ENCODE data around the gene CHN1.

The CHN1 gene

DNA sequence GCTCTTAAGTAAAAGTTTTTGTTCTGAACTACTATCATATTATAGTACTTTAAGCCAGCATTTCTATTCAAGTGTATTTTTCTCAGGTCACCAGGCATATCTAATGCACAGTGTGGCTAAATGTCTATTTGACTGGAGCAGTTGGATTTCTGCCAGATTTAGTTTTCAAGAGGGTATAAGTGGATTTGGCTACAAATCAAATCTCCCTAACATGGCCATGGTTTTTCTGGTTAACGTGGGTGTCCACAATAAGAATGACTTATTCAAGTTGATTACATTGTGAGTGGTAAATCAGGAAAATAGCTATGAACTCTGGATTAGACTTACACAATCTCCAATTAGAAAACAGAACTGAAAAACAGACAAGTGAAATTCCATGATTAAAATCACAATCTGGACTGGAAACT lies 5.7 kb upstream of the CHN1 start:
- no peak for DNase-seq (ENCODE audit: low read depth)

DNA sequence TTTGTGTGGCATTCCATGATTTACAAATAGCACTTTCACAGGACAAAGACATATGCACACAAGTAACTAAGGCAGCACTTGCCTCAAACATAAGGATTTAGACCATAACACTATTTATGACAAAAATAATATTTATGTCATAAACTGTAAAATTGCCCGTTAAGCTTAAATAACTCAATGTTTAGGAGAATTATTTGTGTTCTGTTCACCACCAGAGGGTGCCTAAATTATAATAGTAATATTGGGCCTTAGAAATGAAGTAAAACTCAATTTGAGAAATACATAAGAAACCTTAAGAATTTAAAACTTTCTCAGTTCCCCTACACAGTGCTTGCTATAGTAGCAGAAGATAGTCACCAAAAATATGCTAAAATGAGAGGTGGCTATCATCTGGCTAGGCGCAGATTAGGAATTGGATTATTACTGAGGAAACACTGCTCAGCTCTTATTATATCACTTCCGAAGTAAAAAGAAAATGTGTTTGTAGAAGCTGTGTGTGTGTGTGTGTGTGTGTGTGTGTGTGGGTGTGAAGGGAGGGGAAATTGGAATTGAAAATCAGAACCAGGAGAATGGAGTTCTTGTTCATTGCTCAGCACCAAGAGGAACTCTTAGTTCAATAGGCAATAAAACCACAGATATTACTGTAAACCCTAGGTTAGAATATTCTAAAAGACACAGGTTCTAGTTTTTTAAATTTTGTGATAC lies 4.9 kb upstream of the CHN1 start:
- DNase-seq (ENCODE audit: low read depth), result no peak

DNA sequence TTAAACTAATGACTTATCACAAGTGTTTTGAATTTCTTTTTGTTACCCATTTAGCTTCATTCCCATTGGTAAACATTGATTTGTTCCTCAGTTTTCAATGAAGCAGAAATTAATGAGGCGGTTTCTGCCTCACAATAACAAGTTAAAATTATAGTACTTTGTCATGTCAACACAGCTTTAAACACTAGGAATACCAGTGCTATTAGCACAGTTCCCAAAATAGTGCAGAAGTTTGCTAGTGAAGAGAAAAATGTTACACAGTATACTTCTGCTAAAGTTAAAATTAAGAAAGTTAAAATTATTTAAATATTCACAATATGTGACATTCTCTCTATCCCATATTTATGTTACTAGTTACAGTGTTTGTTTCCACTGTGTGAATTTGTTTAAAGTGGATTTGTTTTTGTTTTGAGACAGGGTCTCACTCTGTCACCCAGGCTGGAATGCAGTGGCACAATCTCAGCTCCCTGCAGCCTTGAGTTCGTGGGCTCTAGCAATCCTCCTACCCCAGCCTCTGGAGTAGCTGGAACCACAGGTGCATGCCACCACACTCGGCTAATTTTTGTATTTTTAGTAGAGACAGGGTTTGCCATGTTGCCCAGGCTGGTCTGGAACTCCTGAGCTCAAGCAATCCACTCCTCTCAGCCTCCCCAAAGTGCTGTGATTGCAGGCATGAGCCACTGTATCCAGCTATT lies 3.8 kb upstream of the CHN1 start:
- DNase-seq (ENCODE audit: low read depth), result no peak

DNA sequence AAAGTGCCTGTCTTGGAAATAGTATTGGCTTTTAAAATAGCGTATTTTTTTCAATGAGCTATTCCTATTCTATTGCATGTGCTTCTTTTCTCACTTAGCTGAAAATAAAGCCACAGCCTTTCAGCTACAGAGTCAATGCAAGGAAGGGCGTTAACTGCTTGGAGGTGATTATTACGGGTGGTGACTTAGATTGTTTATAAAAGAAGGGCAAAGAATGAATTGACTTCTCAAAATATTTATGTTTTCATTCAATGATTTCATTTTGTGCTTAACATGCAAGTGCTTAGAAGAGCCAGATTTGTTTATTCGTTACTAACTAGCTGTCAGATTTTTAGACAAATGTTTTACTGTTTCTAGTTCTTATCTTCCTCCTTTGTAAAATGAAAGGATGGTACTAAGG lies 2.8 kb upstream of the CHN1 start:
- no peak for DNase-seq (ENCODE audit: low read depth)

DNA sequence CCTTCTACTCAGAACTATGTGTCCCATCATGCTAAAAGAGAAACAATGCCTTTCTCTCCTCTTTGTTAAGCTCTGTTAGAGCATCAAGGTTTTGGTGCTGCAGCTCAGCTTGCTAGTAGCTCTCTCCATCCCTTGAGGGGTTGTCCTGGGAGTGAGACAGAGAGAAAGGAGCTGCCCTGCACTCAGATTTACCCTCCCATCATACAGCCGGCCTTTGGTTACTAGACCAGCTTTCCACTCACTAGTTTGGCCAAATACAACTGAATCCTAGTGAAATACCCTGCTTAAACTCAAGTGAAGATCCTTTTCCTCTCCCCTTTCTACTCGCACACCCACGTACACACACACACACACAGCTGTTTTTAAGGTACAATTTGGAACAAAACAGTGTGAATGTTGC lies 2.3 kb upstream of the CHN1 start:
- DNase-seq (ENCODE audit: low read depth), result no peak

DNA sequence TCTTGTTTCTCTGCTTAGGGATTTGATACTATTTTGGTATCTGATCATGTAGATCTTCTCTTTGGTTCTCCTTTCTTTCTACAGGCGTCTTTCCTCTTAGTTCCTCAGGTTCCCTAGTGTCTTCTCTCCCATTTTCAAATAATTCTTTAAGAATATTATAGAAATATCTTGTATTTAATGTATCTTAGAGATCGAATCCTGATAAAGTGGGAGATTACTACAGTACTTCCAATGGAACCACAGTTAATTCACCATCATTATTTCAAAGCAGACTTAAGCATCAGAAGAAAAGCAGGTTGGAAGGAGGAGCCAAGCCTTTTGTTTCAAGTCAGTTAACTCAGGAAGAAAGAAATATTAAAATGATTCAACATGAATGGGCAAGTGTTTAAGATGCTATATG lies 1.1 kb upstream of the CHN1 start:
- no peak for DNase-seq (ENCODE audit: low read depth)

DNA sequence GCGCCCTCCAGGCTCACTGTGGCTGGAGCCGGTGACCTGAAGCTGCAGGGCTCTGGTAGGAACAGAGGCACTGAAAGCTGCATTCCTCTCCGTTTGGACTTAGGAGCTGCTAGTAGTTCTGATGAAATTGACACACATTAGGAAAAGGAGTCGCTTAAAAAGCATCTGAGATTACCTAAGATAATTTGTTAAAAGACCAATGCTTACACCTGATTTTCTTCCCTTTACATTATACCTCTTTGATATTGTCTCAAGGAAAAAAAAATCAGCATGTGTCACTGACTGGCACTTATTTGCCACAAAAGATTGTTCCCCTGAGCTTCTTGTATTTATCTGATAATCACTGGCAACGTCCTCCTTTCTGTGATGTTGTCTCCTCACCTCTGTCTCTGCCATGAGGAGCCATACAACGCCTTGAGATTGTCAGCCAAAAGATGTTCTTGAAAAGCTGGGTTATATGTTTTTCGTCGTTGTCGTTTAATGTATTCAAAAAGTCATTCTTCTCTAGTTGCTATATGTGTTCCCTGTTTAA lies 618 bp upstream of the CHN1 start:
- no peak for DNase-seq (ENCODE audit: low read depth)

DNA sequence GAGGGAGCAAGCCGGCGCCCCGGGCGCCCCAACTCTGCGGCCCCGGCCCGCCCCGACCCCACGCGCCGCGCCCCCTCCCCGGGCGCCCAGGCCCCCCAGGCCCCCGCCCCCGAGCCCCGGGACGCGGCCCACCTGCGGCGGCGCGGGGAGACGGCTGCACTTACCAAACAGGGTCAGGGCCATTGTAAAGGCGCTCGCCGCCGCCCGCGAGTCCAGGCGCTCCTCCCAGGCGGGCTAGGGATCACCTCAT lies 526 bp downstream of the CHN1 start:
- DNase-seq (ENCODE audit: low read depth), result no peak

DNA sequence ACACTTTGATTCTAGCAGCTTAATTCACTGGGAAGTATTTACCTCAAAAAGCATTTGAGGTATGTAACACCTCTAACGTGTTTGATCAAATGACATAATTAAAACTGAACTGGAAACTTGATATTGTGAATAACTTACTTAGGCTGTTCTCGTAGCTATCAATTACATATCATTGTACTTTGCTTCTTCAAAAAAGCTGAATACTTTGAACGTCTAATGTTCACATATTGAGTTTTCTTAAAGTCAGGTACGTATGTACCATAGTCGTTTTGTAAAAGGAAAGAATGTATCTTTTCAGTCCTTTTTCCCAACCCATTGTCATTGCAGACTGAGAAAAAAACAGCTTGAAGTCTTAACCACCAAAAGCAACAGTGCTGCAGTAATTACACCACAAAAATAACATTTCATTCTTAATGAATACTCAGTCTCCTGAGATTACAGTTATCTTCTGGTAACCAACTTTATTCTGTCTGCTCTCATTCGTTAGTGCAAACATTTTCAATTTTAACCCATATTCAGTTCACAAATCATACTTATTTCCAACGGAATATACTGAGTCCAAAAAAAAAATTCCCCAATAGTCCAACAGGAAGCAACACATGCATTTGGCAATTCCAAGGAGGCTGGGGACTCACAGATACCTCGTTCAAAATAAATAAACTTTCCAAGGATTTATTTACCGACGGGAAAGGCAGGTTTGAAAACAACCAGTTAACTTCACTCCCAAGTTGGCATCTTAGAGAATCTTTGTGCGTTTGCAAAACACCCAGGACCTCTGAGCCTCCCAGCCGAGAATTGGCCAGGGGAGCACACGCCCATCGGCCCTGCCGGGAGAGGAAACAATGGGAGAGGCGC lies 1.1 kb downstream of the CHN1 start:
- no peak for DNase-seq (ENCODE audit: low read depth)

DNA sequence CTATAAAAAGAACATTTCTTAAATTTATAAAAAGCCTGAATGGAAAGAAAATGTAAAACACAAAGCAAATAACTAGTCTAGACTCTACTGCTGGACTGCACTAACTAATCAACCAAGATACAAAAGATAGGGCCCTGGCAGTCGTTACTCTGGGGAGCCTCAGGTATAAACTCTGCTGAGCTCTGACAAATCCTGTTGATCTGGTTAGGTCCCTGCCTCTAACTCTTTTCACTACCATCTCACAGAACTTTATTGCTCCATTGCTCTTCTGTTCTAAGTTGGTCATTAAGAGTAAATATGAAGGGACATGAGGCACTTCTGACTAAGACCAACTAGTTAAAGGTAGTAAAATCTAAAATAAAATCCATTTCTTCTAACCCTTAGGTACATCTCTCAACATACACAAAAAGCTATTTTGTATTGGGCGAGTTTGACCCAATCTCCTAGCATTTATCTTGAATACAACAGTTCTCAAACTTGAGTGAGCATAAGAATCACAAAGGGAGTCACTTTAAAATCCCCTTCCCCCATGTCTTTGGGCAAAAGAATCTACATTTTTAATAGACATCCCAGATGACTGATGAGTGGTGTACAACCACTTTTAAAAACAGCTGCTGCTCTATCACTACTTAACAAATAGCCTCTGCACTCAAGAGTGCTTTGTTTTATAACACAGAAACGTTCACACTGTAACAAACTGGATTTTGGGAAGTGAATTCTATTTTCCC lies 2.5 kb downstream of the CHN1 start:
- DNase-seq (ENCODE audit: low read depth), result no peak

DNA sequence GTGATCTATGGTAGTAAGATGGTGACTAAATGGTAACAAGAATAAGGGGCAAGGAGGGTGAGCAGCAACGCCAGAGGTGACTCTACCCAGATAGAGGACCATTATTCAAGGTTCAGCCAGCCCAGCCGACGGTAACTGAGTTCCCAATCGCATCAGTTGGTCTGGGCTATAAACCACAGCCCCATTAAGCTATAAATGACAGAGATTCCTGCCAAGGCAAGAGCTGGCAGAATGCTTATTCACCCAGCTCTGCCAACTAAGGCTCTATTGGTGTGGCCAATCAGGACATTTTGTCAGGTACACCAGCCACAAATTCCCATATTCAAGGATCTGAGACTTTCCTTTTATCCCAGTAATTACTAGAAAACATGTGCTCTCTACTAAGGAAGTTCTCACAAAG lies 3.6 kb downstream of the CHN1 start:
- no peak for DNase-seq (ENCODE audit: low read depth)

DNA sequence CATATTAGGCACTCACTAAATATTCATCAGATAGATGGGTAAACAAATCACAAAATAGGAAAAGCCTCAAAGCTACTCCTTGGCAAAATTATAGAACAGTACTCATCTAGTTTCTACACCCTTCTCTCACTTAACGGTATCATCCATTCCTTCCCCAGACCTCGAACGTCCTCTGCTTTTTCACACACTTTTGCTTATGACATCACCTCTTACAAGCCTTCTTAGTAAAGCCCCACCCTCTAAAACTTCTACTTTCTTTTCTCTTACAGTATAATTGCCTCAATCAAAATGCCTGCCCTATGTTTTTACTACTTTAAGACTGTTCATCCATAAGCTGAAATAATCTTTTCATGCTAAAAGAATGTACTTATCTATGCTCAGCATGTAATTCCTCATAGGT lies 8.1 kb downstream of the CHN1 start:
- no peak for DNase-seq (ENCODE audit: low read depth)

DNA sequence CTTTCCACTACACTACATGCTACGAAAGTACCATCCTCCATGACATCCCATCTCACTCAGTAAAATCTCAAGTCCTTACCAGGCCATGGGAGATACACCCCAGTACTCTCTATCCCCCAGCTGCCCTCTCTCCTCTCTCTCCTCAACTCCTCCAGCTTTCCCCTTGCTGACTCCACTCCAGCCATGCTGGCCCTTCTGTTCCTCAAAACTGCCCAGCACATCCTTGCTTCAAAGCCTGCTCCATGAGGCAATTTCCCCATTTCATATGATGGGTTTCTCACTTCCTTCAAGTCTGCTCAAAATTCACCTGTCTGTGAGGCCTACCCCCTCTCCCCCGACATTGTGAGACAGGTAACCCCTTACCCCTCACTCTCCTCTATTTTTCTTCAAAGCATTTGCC lies 8.6 kb downstream of the CHN1 start:
- DNase-seq (ENCODE audit: low read depth), result no peak

DNA sequence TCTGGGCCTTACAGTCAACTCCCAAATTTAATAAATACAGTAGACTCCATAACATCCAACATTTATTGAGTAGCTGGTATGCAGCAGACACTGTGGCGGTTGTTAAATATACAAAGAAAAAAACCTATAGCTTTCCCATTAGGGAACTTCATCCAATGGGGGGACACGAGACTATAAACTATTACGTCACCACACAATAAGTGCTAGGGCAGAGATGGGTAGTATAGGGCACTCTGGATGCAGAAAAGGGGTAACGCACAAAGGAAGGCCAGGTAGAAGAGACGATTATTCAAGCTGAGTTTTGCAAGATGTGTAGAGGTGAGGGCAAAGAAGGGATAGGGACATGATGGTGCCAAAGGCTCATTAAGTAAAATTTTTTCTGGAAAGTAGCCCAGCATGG lies 10.8 kb downstream of the CHN1 start:
- DNase-seq (ENCODE audit: low read depth), result no peak

DNA sequence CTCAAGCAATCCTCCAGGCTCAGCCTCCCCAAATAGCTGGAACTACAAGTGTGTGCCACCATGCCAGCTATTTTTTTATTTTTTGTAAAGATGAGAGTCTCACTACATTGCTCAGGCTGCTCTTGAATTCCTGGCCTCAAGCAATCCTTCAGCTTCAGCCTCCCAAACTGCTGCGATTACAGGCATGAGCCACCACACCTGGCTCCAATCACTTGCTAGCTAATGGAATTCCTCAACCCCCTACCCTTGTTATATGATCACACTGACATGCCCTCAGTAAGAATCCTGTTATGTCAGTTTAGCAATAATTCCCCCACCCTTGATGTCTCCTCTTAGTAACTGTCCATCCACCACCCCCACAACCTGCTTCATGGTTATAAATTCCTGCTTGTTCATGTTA lies 12.3 kb downstream of the CHN1 start:
- DNase-seq (ENCODE audit: low read depth), result no peak

DNA sequence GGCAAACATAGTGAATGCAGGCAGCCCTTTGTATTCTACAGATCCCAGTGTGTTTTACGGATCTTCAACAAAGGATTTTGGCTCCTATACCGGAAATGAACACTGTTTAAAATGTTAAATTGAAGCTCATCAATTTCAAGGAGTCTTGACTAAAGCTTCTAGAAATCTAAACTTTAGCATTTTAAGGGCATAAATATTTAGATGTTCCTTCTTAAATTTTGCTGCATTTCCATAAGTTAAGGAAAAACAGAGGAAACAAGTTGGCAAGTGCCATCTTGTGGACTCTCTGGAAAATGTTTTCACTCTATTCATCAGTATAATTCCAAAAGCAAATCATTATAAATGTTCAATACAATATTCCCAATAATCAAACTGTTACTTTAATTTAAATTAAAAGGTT lies 19.6 kb downstream of the CHN1 start:
- no peak for DNase-seq (ENCODE audit: low read depth)

DNA sequence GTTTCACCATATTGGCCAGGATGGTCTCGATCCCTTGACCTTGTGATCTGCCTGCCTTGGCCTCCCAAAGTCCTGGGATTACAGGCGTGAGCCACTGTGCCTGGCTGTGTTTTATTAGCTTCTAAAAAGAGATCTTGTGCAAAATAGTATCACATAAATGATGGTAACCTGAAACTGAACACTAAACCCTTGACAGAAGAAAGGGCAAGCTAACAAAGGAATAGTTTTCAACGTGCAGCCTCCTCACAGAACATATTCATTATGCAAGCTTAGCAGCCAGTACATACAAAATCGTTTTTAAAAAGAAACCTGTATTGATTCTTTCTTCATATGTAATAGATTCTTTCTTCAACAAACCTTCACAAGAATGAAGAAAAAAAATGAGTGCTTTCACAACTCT lies 20.6 kb downstream of the CHN1 start:
- no peak for DNase-seq (ENCODE audit: low read depth)

DNA sequence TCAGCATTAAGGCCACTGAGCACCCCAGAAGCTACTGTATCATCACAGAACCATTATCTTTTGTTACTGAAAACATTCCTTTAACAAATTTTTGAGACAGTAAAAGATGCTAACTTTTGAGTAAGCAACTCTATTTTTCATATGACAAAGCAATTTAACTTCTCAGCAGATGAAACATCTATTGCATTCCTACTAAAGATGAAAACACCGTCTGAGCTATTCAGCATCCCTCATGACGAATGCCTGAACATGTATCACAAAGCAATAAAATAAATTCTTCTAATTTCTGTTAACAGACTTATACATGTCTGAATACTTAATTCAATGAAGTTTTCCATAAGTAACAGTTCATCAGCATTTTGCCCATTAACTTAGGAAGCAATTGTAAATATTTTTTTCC lies 23.9 kb downstream of the CHN1 start:
- no peak for DNase-seq (ENCODE audit: low read depth)

DNA sequence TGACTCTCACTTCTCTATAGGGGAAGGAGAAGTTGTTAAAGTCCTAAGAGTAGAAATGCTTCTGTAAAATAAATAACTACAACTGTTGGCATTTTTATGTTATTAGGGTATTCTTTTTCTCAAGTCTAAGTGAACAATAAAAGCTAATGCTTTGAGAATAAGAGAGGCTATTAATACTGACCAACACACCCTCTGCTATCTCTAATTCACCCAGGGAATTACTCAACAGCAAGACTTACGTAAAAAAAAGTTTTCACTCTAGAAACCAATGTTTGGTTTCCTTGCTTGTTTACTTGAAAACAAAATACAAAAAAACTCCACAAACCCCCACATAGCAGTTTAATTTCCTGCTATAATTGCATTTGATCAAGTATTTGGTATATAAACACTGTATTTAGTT lies 25.2 kb downstream of the CHN1 start:
- no peak for DNase-seq (ENCODE audit: low read depth)

DNA sequence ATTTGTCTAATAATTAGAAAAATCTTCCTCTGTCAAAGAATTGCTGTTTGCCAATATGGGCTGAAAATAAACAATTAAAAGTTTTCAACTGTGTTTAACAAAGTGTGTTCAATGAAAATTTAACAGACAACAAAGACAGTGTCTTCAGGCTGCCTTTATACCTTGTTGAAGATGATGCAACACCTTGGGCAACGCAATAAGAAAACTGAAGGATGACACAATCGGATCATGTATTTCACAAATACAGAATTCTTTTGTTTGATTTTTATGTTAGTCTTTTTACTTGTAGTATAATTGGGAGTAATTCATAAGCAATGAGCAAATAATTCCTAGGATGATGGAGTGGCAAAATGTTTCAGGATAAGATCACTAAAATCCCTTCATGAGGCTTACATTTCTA lies 27.8 kb downstream of the CHN1 start:
- no peak for DNase-seq (ENCODE audit: low read depth)

DNA sequence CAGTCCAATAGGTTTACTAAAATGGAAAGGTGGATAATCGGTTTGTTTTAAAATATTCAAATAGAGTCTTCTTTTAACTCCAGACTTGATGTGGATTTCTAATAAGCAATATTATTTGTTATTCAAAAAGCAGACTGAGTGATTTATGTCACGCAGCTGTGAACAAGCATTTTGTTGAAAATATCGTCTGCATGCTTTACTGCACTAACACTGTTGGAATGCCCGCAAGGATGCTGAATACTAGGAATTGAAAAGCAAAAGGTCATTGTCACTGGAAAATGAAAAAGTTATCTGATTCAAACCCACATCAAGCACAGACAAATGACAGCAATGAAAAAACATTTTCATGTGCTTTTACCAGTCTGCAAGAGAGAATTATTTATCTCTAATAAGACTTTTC lies 31.1 kb downstream of the CHN1 start:
- DNase-seq (ENCODE audit: low read depth), result no peak

DNA sequence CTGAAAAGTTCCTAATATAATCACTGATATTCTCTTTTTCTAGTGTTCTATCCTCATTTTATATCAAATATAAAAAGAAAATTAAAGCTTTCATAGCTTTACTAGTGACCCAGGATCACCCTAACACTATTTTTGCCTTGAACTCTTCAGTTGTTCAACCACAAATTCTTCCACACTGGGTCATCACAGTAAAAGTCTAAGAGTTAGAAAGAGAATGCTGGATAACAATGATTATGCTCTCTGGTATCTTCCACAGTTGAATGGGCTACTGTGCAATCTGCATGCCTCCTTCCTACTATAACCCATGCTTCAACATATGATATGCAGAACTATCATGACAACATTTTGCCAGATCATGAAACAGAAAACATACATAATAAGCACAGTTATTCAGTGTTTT lies 32.3 kb downstream of the CHN1 start:
- DNase-seq (ENCODE audit: low read depth), result peak; percentile 66

Data from GM04503 (cell line).